Measurements from ENCODE around the gene PDZD2. TPM values are rescaled to one million over a fixed set of nuclear protein-coding genes. Genes with fewer than 3 reads are reported as not detected.

PDZD2 gene
- total and polyA plus RNA-seq, 2 experiments from 2014 or later: 1.7 to 4.0 TPM

- no peak overlapping the region for H2AFZ ChIP-seq
- no peak overlapping the region for H3K4me2 ChIP-seq
- no peaks in the 10 kb centered on the region for H3K79me2 ChIP-seq
- H3K4me1 ChIP-seq (ENCODE audit: insufficient read depth): no peaks in the 10 kb centered on the region
- no peak overlapping the region for H3K4me3 ChIP-seq
- no peaks in the 10 kb centered on the region for H3K27me3 ChIP-seq
- no peaks in the 10 kb centered on the region for H4K20me1 ChIP-seq (ENCODE audit: insufficient read depth, poor library complexity, severe bottlenecking)
- no peaks in the 10 kb centered on the region for H3K9me3 ChIP-seq (ENCODE audit: low read depth)
- DNase-seq (ENCODE audit: low spot score): no peak
- TF ChIP-seq CTCF (IDR thresholded peaks at IDR 0.05; ENCODE audit: poor library complexity) (no peak), EZH2 (IDR thresholded peaks at IDR 0.05; ENCODE audit: borderline replicate concordance) (no peak), EZH2phosphoT487 (IDR thresholded peaks at IDR 0.05; ENCODE audit: low read depth, severe bottlenecking, unreplicated experiment) (no peak)
- WGBS (ENCODE audit: low lambda C conversion rate, missing lambda C conversion rate): 95% methylated on average over 5 of the region's 5 CpGs
- H3K27ac ChIP-seq: no peak overlapping the region
- H3K36me3 ChIP-seq (replicated peaks; ENCODE audit: insufficient read depth, low read depth): no peaks in the 10 kb centered on the region
- no peaks in the 10 kb centered on the region for H3K9me2 ChIP-seq (replicated peaks; ENCODE audit: insufficient read depth)
These were observed 412.9 kb downstream of the PDZD2 start for GRCh38 chr5:32051796-32052195.

GRCh38 chr5:32055891-32056866 lies 417.2 kb downstream of the PDZD2 start:
- TF ChIP-seq EZH2 (IDR thresholded peaks at IDR 0.05; ENCODE audit: borderline replicate concordance) (no peak), EZH2phosphoT487 (IDR thresholded peaks at IDR 0.05; ENCODE audit: low read depth, severe bottlenecking, unreplicated experiment) (no peak), CTCF (IDR thresholded peaks at IDR 0.05; ENCODE audit: poor library complexity) (no peak)
- no peaks in the 10 kb centered on the region for H3K4me1 ChIP-seq (ENCODE audit: insufficient read depth)
- no peaks in the 10 kb centered on the region for H3K9me2 ChIP-seq (replicated peaks; ENCODE audit: insufficient read depth)
- no peak overlapping the region for H2AFZ ChIP-seq
- H3K27me3 ChIP-seq: no peaks in the 10 kb centered on the region
- H3K27ac ChIP-seq: no peak overlapping the region
- no peaks in the 10 kb centered on the region for H3K79me2 ChIP-seq
- no peak overlapping the region for H3K4me2 ChIP-seq
- H3K4me3 ChIP-seq: no peak overlapping the region
- no peak for DNase-seq (ENCODE audit: low spot score)
- H3K9me3 ChIP-seq (ENCODE audit: low read depth): no peaks in the 10 kb centered on the region
- H4K20me1 ChIP-seq (ENCODE audit: insufficient read depth, poor library complexity, severe bottlenecking): no peaks in the 10 kb centered on the region
- WGBS (ENCODE audit: low lambda C conversion rate, missing lambda C conversion rate): 78% methylated on average over 15 of the region's 15 CpGs
- no peaks in the 10 kb centered on the region for H3K36me3 ChIP-seq (replicated peaks; ENCODE audit: insufficient read depth, low read depth)

GRCh38 chr5:32057187-32058096 lies 418.5 kb downstream of the PDZD2 start:
- Histone ChIP-seq H3K27me3 (no peaks in the 10 kb centered on the region), H3K79me2 (no peaks in the 10 kb centered on the region), H3K36me3 (replicated peaks; ENCODE audit: insufficient read depth, low read depth) (no peaks in the 10 kb centered on the region), H4K20me1 (ENCODE audit: insufficient read depth, poor library complexity, severe bottlenecking) (no peaks in the 10 kb centered on the region), H3K27ac (no peak overlapping the region), H3K4me2 (no peak overlapping the region), H3K4me3 (no peak overlapping the region), H3K9me2 (replicated peaks; ENCODE audit: insufficient read depth) (no peaks in the 10 kb centered on the region), H3K4me1 (ENCODE audit: insufficient read depth) (no peaks in the 10 kb centered on the region), H2AFZ (no peak overlapping the region), H3K9me3 (ENCODE audit: low read depth) (no peaks in the 10 kb centered on the region)
- DNase-seq (ENCODE audit: low spot score): no peak
- TF ChIP-seq EZH2 (IDR thresholded peaks at IDR 0.05; ENCODE audit: borderline replicate concordance) (no peak), EZH2phosphoT487 (IDR thresholded peaks at IDR 0.05; ENCODE audit: low read depth, severe bottlenecking, unreplicated experiment) (no peak)
- WGBS (ENCODE audit: low lambda C conversion rate, missing lambda C conversion rate): 92% methylated on average over 12 of the region's 12 CpGs

All from hepatocyte (in vitro differentiated cells).